ENCODE measurements around the gene EMP2. TPM values are rescaled to one million over a fixed set of nuclear protein-coding genes. Genes with fewer than 3 reads are reported as not detected.

The EMP2 gene
- total and polyA plus RNA-seq, 2 of the 4 experiments (the other 2 are of a cell fraction), result 13.8 to 18.3 TPM

GRCh38 chr16:10497132-10498101 is 83.0 kb downstream of the EMP2 start:
- DNase-seq (no peak), ATAC-seq (ENCODE audit: low read depth) (no peak)
- H3K14ac ChIP-seq (replicated peaks; ENCODE audit: low read depth, low read length), result no peak overlapping the region
- TF ChIP-seq CEBPB (IDR thresholded peaks at IDR 0.05; ENCODE audit: low read depth, low read length) (no peak), RCOR1 (IDR thresholded peaks at IDR 0.05; ENCODE audit: insufficient replicate concordance, low read length) (no peak), CHD1 (IDR thresholded peaks at IDR 0.05; ENCODE audit: low read depth, low read length) (no peak), BHLHE40 (IDR thresholded peaks at IDR 0.05; ENCODE audit: low read depth, low read length) (no peak), ELK1 (IDR thresholded peaks at IDR 0.05; ENCODE audit: borderline replicate concordance, low read depth, low read length) (no peak), RFX5 (IDR thresholded peaks at IDR 0.05; ENCODE audit: low read depth, low read length) (no peak), FOS (IDR thresholded peaks at IDR 0.05; ENCODE audit: low read depth, low read length) (no peak), POLR2A (IDR thresholded peaks at IDR 0.05; ENCODE audit: low read depth, low read length) (no peak), MAFK (IDR thresholded peaks at IDR 0.05; ENCODE audit: low read depth, low read length) (no peak), SMC3 (IDR thresholded peaks at IDR 0.05; ENCODE audit: low read depth, low read length) (no peak), MXI1 (IDR thresholded peaks at IDR 0.05; ENCODE audit: borderline replicate concordance, low read depth, low read length) (no peak), NFE2L2 (IDR thresholded peaks at IDR 0.05; ENCODE audit: low read depth, low read length) (no peak), CTCF (conservative IDR thresholded peaks at IDR 0.05; ENCODE audit: low read depth, low read length) (no peak), USF2 (IDR thresholded peaks at IDR 0.05; ENCODE audit: low read depth, low read length) (no peak), MAZ (IDR thresholded peaks at IDR 0.05; ENCODE audit: borderline replicate concordance, low read depth, low read length) (no peak)
- no peak overlapping the region for H3K27ac ChIP-seq (ENCODE audit: insufficient read depth, low read length)
- ChIA-PET CTCF (no interaction called here), POLR2A (ENCODE audit: unreplicated experiment) (no interaction called here)
- no TSS peak for BruUV-seq (replicated peaks)
- no peak overlapping the region for H4K91ac ChIP-seq (ENCODE audit: insufficient read depth, low read depth, low read length)
- no peaks in the 10 kb centered on the region for H3K9me1 ChIP-seq (ENCODE audit: insufficient read depth, low read length)
- H2BK5ac ChIP-seq (ENCODE audit: low read depth, low read length, poor library complexity, severe bottlenecking), result no peak overlapping the region
- no peak overlapping the region for H3K23ac ChIP-seq (ENCODE audit: low read depth, low read length)
- no peak overlapping the region for H3K56ac ChIP-seq (ENCODE audit: extremely low read depth, insufficient read depth, low read length)
- peak overlapping the region; percentile 41 for H2AFZ ChIP-seq (replicated peaks; ENCODE audit: low read length, poor library complexity)
- H3K4ac ChIP-seq (ENCODE audit: low read depth, low read length), result no peak overlapping the region
- no peak overlapping the region for H3K9ac ChIP-seq (ENCODE audit: low read depth, low read length)
- no peak overlapping the region for H2BK15ac ChIP-seq (ENCODE audit: low read depth, low read length)
- H4K8ac ChIP-seq (ENCODE audit: low read depth in 2 of 2, low read length in 2 of 2), result no peak overlapping the region
- no peaks in the 10 kb centered on the region for H3K79me1 ChIP-seq (ENCODE audit: low read depth in 1 of 2, low read length in 2 of 2)
- WGBS, 2 experiments (ENCODE audit: extremely low coverage in 2 of 2, insufficient read length in 1 of 2), result 86% methylated on average over 6 of the region's 13 CpGs; no CpG with 5 or more reads in 1 of the 2 experiments
- H3K27me3 ChIP-seq (ENCODE audit: control insufficient read depth, insufficient read depth, low read length), result no peaks in the 10 kb centered on the region
- no peaks in the 10 kb centered on the region for H3K4me1 ChIP-seq (ENCODE audit: control insufficient read depth, insufficient read depth, low read length)
- no peaks in the 10 kb centered on the region for H3K36me3 ChIP-seq (ENCODE audit: control insufficient read depth, insufficient read depth, low read length)
- dilution Hi-C loops (cut with HindIII; ENCODE audit: low sequenced_read_pairs, unreplicated experiment), result no loop called here
- H2BK20ac ChIP-seq (ENCODE audit: low read depth, low read length), result no peak overlapping the region
- intact Hi-C loops (cut with micrococcal nuclease), result no loop called here
- no peak overlapping the region for H2BK120ac ChIP-seq (ENCODE audit: low read depth, low read length)
- no peak overlapping the region for H3K4me2 ChIP-seq (ENCODE audit: low read depth, low read length)
- H2AK9ac ChIP-seq (replicated peaks; ENCODE audit: low read depth, low read length, poor library complexity), result peak overlapping the region; percentile 72
- in situ Hi-C loops (cut with MboI; ENCODE audit: low sequenced_read_pairs), result no loop called here
- H2AK5ac ChIP-seq (ENCODE audit: low read depth, low read length), result no peak overlapping the region
- no peak overlapping the region for H3K18ac ChIP-seq (ENCODE audit: low read depth, low read length)
- no peaks in the 10 kb centered on the region for H4K20me1 ChIP-seq (ENCODE audit: insufficient read depth, low read length)
- no peak overlapping the region for H3K4me3 ChIP-seq (ENCODE audit: insufficient read depth, low read depth, low read length)
- H4K5ac ChIP-seq (ENCODE audit: low read depth, low read length), result no peak overlapping the region
- H3K9me3 ChIP-seq (ENCODE audit: control insufficient read depth, insufficient read depth, low read length), result no peaks in the 10 kb centered on the region
